Renal cortex interstitium (tissue), 11 donors: ENCODE results near the gene SP3. TPM values are rescaled to one million over a fixed set of nuclear protein-coding genes. Genes with fewer than 3 reads are reported as not detected.
A peak's percentile ranks its signal among the peaks of the same experiment; 100 is the strongest.

Experiments used
- DNase-seq, 11 donors: peaks; one replicate each; pipeline ENCODE4 v3.0.0-alpha.2; 2013; ENCODE audit warnings: low read depth in 9 of 11, low spot score in 4 of 11; ENCODE audit errors: extremely low read depth in 1 of 11
- polyA plus RNA-seq, 3 donors: library from polyadenylated mRNA; unstranded; fragments of 120-200 nt; gene quantifications; one replicate each; pipeline ENCODE4 v1.2.1, GENCODE V29; 2013; ENCODE audit not compliant: insufficient read length in 3 of 3

The SP3 gene
- polyA plus RNA-seq, 3 donors = 102 to 120 (median 110) TPM

DNA sequence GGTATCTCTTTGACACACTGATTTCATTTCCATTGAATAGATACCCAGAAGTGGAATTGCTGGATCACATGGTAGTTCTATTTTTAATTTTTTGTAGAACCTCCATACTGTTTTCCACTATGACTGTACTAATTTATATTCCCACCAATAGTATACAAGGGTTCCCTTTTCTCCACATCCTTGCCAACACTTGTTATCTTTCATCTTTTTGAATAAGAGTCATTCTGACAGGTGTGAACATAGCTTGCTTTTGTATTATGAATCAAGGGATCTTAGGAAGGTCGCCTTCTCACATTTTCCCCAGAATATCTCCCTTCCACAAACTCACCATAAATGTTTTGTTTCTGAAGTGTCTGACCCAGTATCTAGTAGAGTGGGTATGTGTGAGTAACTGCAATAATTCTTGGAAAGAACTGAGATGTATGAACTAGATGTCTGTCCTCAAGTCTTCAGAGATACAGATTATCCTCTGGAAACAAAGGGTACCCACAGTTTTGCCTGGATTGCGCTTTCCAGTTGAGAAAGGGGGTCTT, 17.1 kb upstream of the SP3 start:
- DNase-seq = no peak

DNA sequence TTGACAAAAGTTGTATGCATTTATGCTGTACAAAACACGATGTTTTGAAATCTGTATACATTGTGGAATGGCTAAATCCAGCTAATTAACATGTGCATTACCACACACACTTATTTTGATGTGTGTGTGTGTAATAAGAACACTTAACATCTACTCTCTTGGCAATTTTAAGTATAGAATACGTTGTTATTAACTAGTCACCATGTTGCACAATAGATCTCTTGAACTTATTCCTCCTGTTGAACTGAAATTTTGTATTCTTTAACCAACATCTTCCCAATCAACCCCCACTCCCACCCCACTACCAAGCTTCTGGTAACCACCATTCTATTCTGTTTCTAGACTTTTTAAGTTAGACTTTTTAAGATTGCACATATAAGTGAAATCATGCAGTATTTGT, 16.3 kb upstream of the SP3 start:
- DNase-seq = no peak

DNA sequence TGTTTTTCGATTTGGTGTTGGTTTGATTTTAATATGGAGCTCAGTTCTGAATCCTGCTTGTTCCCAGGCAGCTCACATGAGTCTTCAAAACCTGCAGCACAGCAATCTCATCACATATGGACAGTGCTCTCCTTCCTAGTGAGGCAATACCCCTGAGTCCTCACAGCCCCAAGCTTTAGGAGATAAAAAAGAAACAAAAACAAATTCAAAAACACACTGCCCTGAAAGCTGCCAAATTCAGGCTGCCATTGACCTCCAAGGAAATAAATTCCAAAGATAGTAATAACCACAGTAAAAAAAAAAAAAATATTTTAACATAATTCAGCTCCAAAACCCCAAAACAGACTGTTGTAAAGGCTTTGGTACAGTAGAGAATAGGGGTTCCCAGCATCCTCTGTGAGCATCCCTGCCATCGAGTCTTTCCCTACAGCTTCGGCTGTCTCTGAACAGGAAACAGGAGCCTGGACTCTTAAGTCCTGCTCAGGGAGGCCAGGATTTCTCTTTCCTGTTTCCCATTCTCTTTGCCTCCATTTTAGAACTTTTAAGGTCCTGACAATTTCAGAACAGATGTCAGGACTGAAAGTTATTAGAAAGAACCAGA, 14.7 kb upstream of the SP3 start:
- no peak for DNase-seq

DNA sequence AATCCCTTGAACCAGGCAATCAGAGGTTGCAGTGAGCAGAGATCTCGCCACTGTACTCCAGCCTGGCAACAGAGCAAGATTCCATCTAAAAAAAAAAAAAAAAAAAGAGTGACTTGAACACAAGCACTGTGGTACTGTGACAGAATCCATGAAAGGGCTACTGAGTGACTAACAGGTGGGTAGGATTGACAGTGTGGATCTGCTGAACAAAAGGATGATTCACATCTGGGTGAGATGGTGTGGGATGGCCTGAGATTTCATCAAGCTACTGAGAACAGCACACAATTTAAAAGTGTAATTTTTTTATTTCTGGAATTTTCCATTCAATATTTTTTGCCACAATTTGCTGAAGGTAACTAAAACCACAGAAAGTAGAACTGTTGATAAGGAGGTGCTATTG, 13.3 kb upstream of the SP3 start:
- DNase-seq = no peak

- no peak for DNase-seq
These were observed 7.5 kb upstream of the SP3 start for GRCh38 chr2:173972636-173973035.

DNA sequence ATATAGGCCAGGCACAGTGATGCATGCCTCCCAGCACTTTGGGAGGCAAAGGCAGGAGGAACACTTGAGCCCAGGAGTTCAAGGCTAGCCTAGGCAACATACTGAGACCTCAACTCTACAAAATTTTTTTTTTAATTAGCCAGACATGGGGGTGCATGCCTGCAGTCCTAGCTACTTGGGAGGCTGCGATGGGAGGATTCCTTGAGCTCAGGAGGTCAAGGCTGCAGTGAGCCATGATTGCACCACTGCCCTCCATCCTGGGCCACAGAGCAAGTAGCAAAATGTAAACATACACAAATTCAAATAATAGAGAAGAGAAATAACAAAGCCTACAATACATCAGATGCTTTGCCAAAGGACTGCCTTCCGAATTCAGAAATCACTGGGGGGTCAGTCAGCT, 7.0 kb upstream of the SP3 start:
- no peak for DNase-seq

DNA sequence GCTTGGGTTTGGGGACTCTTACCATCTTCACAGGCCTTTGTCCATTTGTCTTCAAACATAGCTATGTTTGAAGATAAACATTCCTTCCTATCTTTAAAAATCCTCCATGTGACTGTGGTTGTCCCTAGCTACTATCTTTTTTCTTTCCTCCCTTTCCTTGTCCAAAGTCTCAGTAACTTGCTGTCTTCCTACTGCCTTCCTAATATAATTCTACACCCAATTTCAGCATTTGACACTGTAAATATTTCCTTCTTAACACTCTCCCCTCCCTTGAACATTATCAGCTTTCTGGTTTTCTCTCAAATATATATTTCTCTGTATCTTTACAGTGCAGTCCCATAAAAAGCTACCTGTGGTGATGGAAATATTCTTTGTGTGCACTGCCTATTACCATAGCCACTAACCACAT, 5.3 kb upstream of the SP3 start:
- no peak for DNase-seq

DNA sequence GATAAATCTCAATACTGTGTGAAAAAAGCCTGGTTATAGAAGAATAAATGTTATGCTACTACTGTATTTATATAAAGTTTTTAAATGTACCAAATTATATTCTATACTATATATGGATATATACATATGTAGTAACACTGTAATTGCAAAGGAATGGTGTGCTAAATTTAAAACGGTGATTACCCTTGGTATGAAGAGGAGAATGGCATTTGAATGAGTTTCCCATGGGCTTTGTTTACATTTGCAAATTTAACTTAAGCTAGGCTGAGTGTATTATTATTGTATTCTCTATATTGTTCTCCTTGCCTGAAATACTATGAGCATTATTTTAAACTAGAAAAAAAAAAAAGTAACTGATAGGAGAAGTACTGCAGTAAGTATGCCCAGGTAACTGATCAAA, 4.7 kb upstream of the SP3 start:
- DNase-seq = no peak

DNA sequence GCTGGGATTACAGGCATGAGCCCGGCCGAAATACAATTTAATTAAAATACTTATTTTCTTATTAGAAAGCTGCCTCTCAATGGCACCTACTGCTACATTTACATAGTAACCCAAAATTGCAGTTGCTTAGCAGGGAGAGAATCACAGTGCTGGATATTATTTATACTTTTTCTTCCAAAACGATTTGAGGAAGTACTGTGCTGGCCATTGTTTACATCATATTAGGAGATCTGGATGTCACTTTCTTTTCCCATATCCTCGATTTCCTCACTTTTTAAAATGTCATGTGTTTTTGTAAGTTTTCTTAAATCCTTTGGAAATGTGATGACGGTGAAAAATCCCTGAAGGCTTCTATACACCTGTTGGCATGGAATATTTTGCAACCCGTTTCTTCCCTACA, 3.4 kb upstream of the SP3 start:
- no peak for DNase-seq

GRCh38 chr2:173966274-173967098, 1.3 kb upstream of the SP3 start:
- no peak for DNase-seq

DNA sequence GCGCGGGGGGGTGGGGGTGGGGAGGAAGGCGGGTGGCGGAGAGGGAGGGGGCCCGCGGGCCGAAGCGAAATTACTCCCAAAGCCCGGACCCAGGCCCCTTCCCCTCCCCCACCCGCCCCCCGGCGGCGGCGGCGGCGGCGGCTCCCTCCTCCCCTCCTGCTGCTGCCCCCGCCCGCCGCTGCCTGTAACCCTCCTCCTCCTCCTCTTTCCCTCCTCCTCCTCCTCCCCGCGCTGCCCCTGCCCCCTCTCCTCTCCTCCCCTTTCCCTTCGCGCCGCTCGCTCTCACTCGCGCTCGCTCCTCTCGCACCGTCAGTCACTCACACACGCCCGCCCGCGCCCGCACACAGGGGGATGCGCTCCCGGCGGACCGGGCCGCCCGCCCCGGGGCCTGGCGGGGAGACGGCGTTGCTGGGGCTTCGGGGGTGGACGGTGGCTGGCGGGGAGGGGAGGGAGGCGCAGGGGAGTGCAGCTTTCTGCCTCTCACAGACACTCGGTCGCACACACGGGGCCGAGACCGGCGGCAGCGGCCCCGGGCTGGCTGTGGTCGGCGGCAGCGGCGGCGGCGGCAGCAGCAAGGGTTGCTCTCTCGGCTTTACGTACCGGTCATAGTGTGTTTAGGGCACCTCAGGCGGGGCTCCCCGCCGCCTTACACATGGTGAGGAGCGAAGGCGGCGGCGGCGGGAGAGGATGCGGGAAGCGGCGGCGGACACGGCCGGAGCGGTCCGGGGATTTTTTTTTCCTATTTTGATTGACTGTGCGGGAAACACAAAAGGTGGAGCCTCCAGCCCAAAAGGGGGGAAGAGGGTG, 405 bp downstream of the SP3 start:
- peak in 10 of 11 donors; percentile 68 to 84 (median 78) for DNase-seq

- DNase-seq = peak in 10 of 11 donors; percentile 64 to 82 (median 78)
These were observed 1.2 kb downstream of the SP3 start for GRCh38 chr2:173963817-173964564.

- peak in 8 of 11 donors; percentile 49 to 77 (median 66) for DNase-seq
These were observed 1.8 kb downstream of the SP3 start for GRCh38 chr2:173963323-173963816.

DNA sequence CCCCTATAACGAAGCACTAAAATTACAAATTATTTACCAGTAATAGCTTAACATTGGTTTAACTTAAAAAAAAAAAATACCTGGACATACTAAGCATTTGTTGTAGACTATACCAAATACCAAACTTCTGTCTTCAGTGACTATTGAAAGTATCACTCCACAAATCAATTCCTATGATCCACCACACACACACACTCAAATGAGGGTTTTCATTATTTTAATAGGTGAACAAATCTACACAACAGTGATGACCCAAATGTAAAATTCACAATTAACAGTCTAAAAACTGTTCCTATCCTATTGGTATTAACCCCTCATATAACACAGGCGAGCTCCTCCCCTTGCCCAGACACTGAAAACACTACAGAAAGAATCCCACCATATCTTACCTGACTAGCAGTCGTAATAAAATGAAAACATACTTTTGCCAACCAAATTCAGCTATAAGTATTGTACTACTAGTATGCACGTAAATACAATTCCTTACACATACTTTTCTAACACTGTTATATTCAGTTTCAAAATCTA, 2.5 kb downstream of the SP3 start:
- DNase-seq = no peak

GRCh38 chr2:173962031-173962430, 3.1 kb downstream of the SP3 start:
- DNase-seq = no peak

DNA sequence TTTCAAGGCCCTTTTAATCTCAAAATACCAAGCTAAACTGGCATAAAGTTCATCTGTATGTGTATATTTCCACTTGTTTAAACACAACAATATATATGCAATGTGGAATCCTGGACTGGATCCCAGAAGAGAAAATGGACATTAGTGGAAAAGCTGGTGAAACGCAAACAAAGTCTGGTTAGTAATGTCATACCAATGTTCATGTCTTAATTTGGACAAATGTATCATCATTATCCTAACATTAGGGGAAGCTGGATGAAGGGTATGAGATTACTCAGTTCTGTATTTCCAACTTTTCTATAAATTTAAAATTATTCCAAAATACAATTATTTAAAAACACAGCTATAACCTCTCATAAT, 3.8 kb downstream of the SP3 start:
- no peak for DNase-seq

DNA sequence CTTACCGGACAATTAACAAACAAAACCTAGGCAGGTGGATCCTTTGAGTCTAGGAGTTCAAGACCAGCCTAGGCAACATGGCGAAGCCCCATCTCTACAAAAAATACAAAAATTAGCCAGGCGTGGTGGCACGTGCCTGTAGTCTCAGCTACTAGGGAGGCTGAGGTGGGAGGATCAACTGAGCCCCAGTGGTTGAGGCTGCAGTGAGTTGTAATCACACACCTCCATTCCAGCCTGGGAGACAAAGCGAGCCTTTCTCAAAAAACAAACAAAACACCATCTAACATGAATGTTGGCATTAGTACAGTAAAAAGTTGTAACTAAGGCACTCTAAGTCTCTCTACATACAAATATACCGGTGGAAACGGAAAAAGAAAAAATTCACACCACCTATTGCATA, 5.3 kb downstream of the SP3 start:
- DNase-seq = no peak

- no peak for DNase-seq
These were observed 5.8 kb downstream of the SP3 start for GRCh38 chr2:173959358-173959884.
